Heart left ventricle (tissue), 16 donors: ENCODE measurements around the gene TEK. TPM values are rescaled to one million over a fixed set of nuclear protein-coding genes. Genes with fewer than 3 reads are reported as not detected.

Experiments
- ATAC-seq, 4 donors: fragments of 200-7000 bp; cut with Tn5 transposase; one replicate each; pipeline ENCODE4 v1.9.1; 2020 to 2022; ENCODE audit warnings: moderate library complexity in 4 of 4, mild to moderate bottlenecking in 3 of 4, moderate number of reproducible peaks in 1 of 4
- DNase-seq, 5 donors: peaks; one replicate each; pipeline ENCODE4 v3.0.0-alpha.2; 2020
- H3K27ac ChIP-seq, 12 donors: fragments of 200-600 bp; sonication (generic) in 4 of 12; one replicate each; pipeline versions ENCODE4 v1.5.0 to v1.8.0; 2016 to 2022; ENCODE audit warnings: mild to moderate bottlenecking in 2 of 12
- H3K27me3 ChIP-seq, 9 donors: fragments of 200-600 bp; sonication (generic) in 2 of 9; one replicate each; pipeline versions ENCODE4 v1.5.1 to v1.8.0; 2016 to 2022; ENCODE audit warnings: mild to moderate bottlenecking in 3 of 9
- H3K36me3 ChIP-seq, 9 donors: fragments of 200-600 bp; sonication (generic) in 2 of 9; one replicate each; pipeline versions ENCODE4 v1.5.0 to v1.8.0; 2018 to 2022; ENCODE audit warnings: mild to moderate bottlenecking in 2 of 9
- H3K4me1 ChIP-seq, 12 donors: fragments of 200-600 bp; sonication (generic) in 4 of 12; one replicate each; pipeline versions ENCODE4 v1.5.0 to v1.8.0; 2016 to 2022; ENCODE audit warnings: mild to moderate bottlenecking in 3 of 12
- H3K4me3 ChIP-seq, 12 donors: fragments of 200-600 bp; sonication (generic) in 4 of 12; one replicate each; pipeline versions ENCODE4 v1.5.0 to v1.8.0; 2017 to 2022; ENCODE audit warnings: mild to moderate bottlenecking in 9 of 12, moderate library complexity in 4 of 12
- H3K9me3 ChIP-seq, 12 donors: fragments of 200-600 bp; sonication (generic) in 4 of 12; one replicate each; pipeline versions ENCODE4 v1.5.0 to v1.8.0; 2016 to 2022; ENCODE audit warnings: mild to moderate bottlenecking in 1 of 12
- CTCF ChIP-seq, 12 donors: fragments of 200-600 bp; sonication (generic) in 4 of 12; IDR thresholded peaks; one replicate each; pipeline versions ENCODE4 v1.5.0 to v1.8.0; 2018 to 2022; ENCODE audit warnings: antibody characterized with exemption in 12 of 12, mild to moderate bottlenecking in 5 of 12
- POLR2A ChIP-seq, 2 donors: fragments of 450-650 bp; IDR thresholded peaks; one replicate each; pipeline ENCODE4 v1.6.1; 2017; ENCODE audit warnings: antibody characterized with exemption in 2 of 2, mild to moderate bottlenecking in 2 of 2, moderate library complexity in 2 of 2
- WGBS, 4 donors: extraction: QIAGEN DNeasy Blood & Tissue Kit in 2 of 4; methylation state at CpG; one replicate each; pipeline versions ENCODE4 v1.1.5 to v1.1.7; 2013 to 2018; 5-methylcytosine and 5-hydroxymethylcytosine counted together
- intact Hi-C, 10 donors: fragments of 100-400 bp; cut with DNase I; formaldehyde crosslinking; loops; one replicate each; pipeline versions ENCODE4 v1.11.1 to v1.14.2; 2022
- polyA plus RNA-seq, 2 donors: library from polyadenylated mRNA; stranded (reverse); fragments of 200-250 nt; gene quantifications; one replicate each; pipeline ENCODE4 v1.2.3, GENCODE V29; 2013
- total RNA-seq, 9 donors: library from RNA; depleted of rRNA in 2 of 9; stranded (reverse); fragments of >200 nt in 2 of 9; fragmentation: NEBNext Ultra II Directional in 3 of 9; extraction: Animal tissue kit (Norgen Biotek cat#: 25700) in 3 of 9; gene quantifications; one replicate each; pipeline versions ENCODE4 v1.1.0 to v1.2.4, GENCODE V29; 2016 to 2023
- donor health status: ischemic (EF 13 %, LVEDD 7.1; RV severe dilation, severe dysfunction).
- donor health status: healthy with polysubstance abuse.
- donor health status: DM: no; HTN: yes; CAD: no.
- donor health status: DM: no; HTN: no; CAD: no.
- donor health status: ischemic (EF 25% LVEDD 6.9; RV normal size, moderate dysfunction).
- donor health status: ischemic (EF 25% LVEDD 5.7; RV mildly dilated, moderate dysfunction).
- donor health status: healthy.
- donor health status: DM: yes; HTN: yes; CAD: no.
- donor health status: ischemic (EF 35%, LVEDD 5.7; RV mildly dilated, moderate dysfunction).
- donor health status: nonischemic (EF 11% LVEDD 7.7; RV severe dilation, severe dysfunction).
- donor health status: DM: yes; HTN: yes; CAD: no.
- donor health status: PGD.
- donor health status: ischemic (EF 29% LVEDD 5.4; RV normal size, mild dysfunction).
- donor health status: nonischemic (EF 23%, LVEDD 6.1; RV moderate dilation, normal function).

The TEK gene
- total and polyA plus RNA-seq, 11 donors = 6.4 to 36.5 (median 19.0) TPM

GRCh38 chr9:27154908-27155307 lies 45.9 kb downstream of the TEK start:
- H3K9me3 ChIP-seq = no peaks in the 10 kb centered on the region
- no peak overlapping the region for H3K27ac ChIP-seq
- DNase-seq (no peak), ATAC-seq (peak in 3 of 4 donors; percentile 32 to 69 (median 52))
- WGBS, 4 donors = 37 to 45% (median 41%) methylated on average over 5 of the region's 5 CpGs
- no peak overlapping the region for H3K4me3 ChIP-seq
- peaks cover 0 to 7% (median 0%) of the 10 kb centered on the region in 9 donors for H3K36me3 ChIP-seq
- peaks cover 0 to 38% (median 17%) of the 10 kb centered on the region in 12 donors for H3K4me1 ChIP-seq
- TF ChIP-seq CTCF (IDR thresholded peaks at IDR 0.05) (no peak), POLR2A (IDR thresholded peaks at IDR 0.05) (no peak)
- intact Hi-C loops = loop anchor here in 1 of 10 donors (10.0 kb wide), 1 partner anchor 60 kb away; no protein-coding TSS in a partner anchor
- no peaks in the 10 kb centered on the region for H3K27me3 ChIP-seq

GRCh38 chr9:27157097-27157496 lies 48.1 kb downstream of the TEK start:
- Histone ChIP-seq H3K9me3 (no peaks in the 10 kb centered on the region), H3K4me3 (no peak overlapping the region), H3K27ac (no peak overlapping the region), H3K27me3 (no peaks in the 10 kb centered on the region), H3K36me3 (peaks cover 0 to 7% (median 0%) of the 10 kb centered on the region in 9 donors), H3K4me1 (peaks cover 0 to 26% (median 7%) of the 10 kb centered on the region in 12 donors)
- TF ChIP-seq POLR2A (IDR thresholded peaks at IDR 0.05) (no peak), CTCF (IDR thresholded peaks at IDR 0.05) (no peak)
- intact Hi-C loops = loop anchor here in 1 of 10 donors (10.0 kb wide), 1 partner anchor 62 kb away; no protein-coding TSS in a partner anchor
- ATAC-seq = no peak
- DNase-seq = no peak

GRCh38 chr9:27157736-27158135 lies 48.7 kb downstream of the TEK start:
- TF ChIP-seq CTCF (IDR thresholded peaks at IDR 0.05) = no peak
- no peak for TF ChIP-seq POLR2A (IDR thresholded peaks at IDR 0.05)
- H3K36me3 ChIP-seq = peaks cover 0 to 7% (median 0%) of the 10 kb centered on the region in 9 donors
- H3K4me1 ChIP-seq = peaks cover 0 to 24% (median 3%) of the 10 kb centered on the region in 12 donors
- no peaks in the 10 kb centered on the region for H3K9me3 ChIP-seq
- H3K27ac ChIP-seq = no peak overlapping the region
- no peaks in the 10 kb centered on the region for H3K27me3 ChIP-seq
- H3K4me3 ChIP-seq = no peak overlapping the region
- ATAC-seq = no peak
- DNase-seq = no peak
- WGBS, 4 donors = 95 to 99% (median 97%) methylated on average over 6 of the region's 6 CpGs
- intact Hi-C loops = loop anchor here in 1 of 10 donors (10.0 kb wide), 1 partner anchor 63 kb away; no protein-coding TSS in a partner anchor

GRCh38 chr9:27160636-27161035 lies 51.6 kb downstream of the TEK start:
- Histone ChIP-seq H3K27ac (no peak overlapping the region), H3K4me3 (no peak overlapping the region), H3K9me3 (no peaks in the 10 kb centered on the region), H3K4me1 (peaks cover 0 to 12% (median 0%) of the 10 kb centered on the region in 12 donors), H3K27me3 (no peaks in the 10 kb centered on the region), H3K36me3 (peaks cover 0 to 7% (median 0%) of the 10 kb centered on the region in 9 donors)
- DNase-seq (no peak), ATAC-seq (no peak)
- TF ChIP-seq CTCF (IDR thresholded peaks at IDR 0.05) (no peak), POLR2A (IDR thresholded peaks at IDR 0.05) (no peak)
- intact Hi-C loops = loop anchor here in 1 of 10 donors (5.0 kb wide), 1 partner anchor 38 kb away; no protein-coding TSS in a partner anchor
- 59 to 73% (median 65%) methylated on average over 2 of the region's 2 CpGs for WGBS, 4 donors
